Activated T-cell treated with anti-CD3 and anti-CD28 coated beads, Interleukin-2, amount 50 U/mL, for 1 hour (primary cell): ENCODE measurements around the gene PRMT3.
"Not testable (repeated sequence)": the region's sequence is repeated elsewhere in the genome, so short reads cannot be mapped to it uniquely, and the experiment has no call there.

Source experiments
- DNase-seq: peaks from one replicate; pipeline ENCODE4 v3.0.0-alpha.2; 2020

Gene PRMT3

DNA sequence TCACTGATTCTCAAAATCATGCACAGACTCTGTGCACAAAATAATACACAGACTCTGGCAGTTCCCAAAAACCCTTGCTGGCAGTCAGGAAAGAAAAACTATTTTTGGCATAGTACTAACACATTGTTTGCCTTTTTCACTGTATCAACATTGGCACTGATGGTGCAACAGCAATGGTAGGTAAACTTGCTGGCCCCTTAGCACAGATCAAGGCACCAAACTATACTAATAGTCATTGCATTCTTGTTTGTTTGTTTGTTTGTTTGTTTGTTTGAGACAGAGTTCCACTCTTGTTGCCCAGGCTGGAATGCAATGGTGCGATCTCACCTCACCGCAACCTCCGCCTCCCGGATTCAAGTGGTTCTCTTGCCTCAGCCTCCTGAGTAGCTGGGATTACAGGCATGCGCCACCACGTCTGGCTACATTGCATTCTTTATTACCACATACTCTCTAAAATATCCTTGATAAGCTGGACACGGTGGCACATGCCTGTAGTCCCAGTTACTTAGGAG is 130.9 kb downstream of the PRMT3 start:
- DNase-seq = no peak

DNA sequence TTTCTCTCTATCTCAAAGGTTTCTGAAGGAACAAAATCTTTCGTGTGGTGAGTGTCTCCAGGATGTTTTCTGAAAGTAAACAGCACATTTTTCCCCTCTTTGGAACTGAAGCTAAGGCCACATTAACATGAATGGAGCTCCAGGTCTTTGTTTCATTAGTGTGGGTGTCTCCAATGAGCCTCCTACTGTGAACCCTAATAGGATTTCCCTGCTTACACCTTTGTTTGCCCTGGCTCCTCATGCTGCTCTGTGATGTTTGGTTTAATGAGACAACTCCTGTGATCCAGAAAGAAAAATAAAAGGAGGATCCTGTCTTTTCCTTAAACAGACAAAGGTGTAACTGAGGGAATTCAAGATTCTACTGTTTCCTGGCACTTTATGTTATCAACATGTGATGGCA is 135.0 kb downstream of the PRMT3 start:
- no peak for DNase-seq

DNA sequence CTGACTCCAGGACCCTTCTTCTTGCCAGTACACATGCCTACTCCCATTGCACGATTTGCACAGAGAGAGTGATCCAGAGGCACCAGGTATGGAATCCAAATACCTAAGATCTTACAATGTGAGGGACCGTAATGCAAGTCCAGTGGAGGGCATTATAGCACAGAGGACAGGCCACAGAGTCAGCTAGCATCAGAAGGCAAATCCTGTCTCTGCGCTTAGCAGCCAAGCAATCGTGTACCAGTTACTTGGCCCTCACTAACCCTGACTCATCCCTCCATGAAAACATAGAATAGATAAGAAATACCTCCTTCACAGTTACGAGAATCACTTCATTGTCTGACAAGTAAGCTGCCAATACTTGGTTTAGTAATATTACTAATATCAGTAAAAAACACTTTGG is 142.2 kb downstream of the PRMT3 start:
- no peak for DNase-seq

DNA sequence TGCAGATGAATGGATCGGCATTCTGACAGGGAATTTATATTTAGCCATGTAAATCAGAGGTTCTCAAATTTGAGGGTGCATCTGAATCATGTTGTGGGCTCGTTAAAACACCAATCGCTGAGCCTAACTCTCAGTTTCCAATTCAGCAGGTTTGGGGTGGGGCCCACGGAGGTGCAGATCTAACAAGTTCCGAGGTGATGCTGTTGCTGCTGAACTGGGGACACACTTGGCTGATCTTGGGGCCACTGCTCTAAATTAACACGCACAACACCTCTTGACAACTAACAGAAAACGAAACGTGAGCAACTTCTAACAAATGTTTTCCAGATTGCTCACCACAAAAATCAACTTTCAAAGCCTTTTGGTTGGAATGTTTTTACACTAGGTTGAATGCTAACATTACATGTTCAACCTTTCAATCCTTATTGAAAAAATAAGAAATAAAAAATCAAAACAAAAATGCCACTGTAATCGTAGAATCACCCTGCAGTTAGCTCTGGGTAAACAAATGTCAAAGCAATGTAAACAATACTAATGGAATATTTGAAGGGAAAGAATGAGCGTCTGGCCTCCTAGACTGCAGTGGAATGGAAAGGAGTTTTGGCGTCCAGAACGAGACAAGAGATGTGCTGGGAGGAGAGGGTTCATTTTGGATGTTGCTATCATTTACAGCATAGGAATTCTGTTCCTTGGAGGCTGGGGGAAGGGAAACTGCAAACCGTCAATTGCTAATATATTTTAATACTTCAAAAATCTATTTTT is 143.6 kb downstream of the PRMT3 start:
- DNase-seq = no peak

DNA sequence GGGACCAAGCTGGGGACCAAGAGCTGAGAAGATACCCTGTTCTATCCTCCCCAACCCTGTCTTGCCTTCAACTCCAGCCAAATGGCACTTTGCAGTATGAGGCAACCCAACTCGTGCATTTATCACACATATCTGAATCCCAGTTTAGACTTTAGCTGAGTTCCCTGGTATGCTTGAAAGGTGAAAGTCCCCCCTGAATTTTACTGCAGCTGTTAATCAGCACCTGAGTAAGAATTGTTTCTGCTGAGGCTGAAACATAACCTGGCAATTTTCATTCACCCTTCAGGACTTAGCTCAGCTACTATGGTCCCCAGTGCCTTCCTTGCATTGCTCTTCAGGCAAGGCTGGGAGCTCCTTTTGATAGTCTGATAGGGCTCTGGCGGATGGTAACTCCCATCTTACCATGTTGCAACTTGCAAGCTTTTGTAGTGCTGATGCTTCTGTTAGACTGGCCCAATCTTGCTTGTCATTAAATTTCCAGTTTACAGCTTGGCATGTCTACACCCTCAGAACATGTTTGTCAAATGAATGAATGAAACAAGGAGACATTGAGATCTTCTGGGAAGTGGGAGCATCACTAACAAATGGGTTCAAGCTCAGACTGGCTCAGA is 147.9 kb downstream of the PRMT3 start:
- no peak for DNase-seq

DNA sequence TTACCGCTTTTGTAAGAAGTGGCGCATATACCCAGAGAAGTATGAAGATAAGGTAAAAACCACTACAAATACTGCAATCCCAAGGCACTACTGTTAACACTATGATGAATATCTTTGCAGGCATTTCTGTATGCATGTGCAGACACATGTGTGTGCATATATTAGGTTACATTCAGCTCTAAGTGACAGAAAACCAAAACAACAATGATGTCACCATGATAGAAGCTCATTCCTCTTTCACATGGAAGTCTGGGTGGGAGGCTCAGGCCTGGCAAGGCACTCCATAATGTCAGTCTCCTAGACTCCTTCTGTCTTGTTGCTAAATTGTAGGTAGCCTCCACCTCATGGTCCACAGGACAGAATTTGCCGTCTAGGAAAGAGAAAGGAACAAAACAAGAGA is 148.8 kb downstream of the PRMT3 start:
- DNase-seq = no peak

DNA sequence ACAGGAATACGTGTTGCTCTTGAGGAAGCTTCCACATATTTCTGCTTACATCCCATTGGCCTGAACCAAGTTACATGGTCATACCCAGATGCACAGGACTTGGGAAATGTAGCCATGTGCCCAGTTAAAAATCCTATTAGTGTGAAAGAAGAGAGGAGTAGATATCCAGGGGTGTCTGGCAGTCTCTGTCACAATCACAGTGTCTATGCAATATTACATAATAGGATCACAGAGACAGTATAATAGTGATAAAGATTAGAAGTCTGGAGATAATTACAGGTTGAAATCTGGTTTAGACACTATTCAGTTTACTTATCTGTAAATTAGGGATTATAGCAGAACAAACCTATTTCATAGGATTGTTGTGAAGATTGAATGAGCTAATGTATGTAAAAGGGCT is 149.3 kb downstream of the PRMT3 start:
- no peak for DNase-seq

DNA sequence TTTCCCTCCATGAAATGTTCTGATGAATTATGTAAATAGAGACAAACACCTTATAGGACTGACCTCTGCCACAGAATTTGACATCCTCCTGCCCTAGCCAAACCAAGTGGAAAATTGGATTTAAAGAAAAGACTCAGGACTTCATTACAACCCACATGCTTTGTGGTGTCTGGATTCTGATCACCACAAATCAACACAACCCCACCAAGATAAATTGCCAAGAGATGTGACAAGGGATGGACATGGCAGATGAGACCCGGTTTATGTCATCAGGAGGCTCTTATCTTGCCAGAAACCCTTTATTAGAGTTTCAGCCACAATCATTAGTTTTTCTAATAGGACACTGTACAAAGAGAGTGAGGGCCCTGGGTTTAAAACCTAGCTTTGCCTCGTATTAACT is 154.0 kb downstream of the PRMT3 start:
- no peak for DNase-seq

DNA sequence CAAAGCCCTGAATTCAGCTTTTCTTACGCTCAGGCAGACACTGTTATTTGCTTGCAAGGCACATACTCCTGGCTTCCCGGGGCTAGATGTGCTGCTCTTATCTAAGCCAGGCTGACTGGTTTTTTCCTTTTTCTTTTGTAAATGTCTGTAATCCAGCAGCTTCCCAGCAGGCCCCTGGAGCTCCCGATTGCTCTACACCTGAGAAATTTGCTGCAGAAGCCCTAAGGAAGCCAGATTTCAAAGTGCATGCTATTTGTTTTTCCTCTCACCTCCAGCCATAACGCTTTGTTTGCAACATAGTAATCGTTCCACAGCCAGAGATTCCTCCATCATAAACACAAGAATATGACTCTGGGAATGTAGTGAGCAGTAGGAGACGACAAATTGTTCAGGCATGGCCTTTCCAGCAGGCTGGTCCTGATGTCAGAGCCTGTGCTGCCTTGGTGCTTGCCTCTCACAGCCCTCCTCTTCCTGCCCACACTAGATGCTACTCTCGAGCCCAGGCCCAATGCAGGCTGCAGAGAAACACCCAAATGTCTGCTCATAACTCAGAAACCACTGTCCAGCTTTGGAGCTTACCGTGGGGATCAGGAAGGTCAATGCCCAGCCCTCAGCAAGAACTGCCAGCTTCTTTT is 157.2 kb downstream of the PRMT3 start:
- DNase-seq = no peak

DNA sequence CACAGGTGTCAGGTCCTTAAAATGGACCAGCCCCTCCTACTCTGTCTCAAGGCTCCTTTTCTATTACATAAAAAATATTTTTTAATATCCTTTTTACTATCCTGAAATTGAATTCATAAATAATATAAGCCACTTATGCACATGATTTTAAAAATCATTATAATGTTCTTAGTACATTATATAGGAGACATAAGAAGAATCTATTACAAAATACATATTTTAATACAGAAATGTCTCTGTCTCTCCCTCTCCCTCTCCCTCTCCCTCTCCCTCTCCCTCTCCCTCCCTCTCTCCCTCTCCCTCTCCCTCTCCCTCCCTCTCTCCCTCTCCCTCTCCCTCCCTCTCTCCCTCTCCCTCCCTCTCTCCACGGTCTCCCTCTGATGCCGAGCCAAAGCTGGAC is 159.9 kb downstream of the PRMT3 start:
- DNase-seq = no peak

DNA sequence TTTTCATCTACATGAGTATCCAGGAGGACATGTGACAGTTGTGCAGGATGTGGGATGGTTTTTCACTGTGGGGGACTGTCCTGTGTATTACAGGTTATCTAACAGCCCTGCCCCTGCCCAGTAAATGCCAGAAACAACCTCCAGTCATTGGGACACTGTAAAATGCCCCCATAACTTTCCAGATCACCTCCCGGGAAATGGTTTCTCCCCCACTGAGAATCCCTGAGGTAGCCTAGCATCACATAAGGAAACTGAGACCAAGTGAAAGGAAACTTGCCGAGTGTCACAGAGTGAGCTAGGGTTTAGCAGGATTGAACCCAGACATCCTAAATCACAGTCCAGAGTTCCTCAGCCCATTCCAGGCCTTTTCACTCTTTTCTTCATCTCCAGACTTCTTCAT is 163.6 kb downstream of the PRMT3 start:
- DNase-seq = no peak

DNA sequence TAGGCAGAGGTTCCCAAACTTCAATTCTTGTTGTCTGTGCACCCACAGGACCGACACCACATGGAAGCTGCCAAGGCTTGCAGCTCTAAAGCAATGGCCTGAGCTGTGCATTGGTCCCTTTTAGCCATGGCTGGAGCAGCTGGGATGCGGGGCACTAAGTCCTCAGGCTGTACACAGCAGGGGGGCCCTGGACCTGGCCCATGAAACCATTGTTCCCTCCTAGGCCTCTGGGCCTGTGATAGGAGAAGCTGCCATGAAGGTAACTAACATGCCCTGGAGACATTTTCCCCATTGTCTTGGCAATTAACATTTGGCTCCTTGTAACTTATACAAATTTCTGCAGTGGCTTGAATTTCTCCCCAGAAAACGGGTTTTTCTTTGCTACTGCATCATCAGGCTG is 168.3 kb downstream of the PRMT3 start:
- no peak for DNase-seq

DNA sequence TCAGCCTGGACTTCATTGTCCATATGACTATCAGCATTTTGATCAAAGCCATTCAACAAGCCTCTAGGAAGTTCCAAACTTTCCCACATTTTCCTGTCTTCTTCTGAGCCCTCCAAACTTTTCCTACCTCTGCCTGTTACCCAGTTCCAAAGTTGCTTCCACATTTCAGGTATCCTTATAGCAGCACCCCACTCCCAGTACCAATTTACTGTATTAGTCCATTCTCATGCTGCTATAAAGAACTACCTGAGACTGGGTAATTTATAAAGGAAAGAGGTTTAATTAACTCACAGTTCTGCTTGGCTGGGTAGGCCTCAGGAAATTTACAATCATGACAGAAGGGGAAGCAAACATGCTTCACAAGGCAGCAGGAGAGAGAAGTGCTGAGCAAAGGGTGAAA is 168.9 kb downstream of the PRMT3 start:
- DNase-seq = not testable (repeated sequence)

DNA sequence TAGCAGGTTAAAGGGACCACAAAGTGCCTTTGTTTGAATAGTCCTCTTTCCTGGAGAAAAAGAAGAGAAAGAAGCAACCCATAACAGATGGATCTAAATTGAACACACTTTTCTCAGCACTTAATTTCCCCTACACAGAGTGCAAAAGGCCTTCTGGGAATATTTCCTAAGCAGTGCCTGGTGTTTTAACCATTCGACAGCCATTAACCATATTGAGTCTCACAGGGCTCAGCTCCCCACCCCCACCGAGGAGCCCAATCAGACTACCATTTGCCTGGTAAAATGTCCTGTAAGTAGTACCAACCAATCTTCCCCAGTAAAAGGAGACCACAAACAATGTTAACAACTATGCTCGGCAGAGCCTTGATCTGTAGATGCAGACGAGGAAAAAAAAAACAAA is 171.2 kb downstream of the PRMT3 start:
- no peak for DNase-seq
